Measurements from ENCODE around the gene MYH10. TPM values are rescaled to one million over a fixed set of nuclear protein-coding genes. Genes with fewer than 3 reads are reported as not detected.

Gene MYH10
- total RNA-seq, 2 donors from 2014 or later = 48.6 to 56.6 TPM

- Histone ChIP-seq H3K4me1 (replicated peaks) (no peaks in the 10 kb centered on the region), H3K36me3 (no peaks in the 10 kb centered on the region), H3K9me3 (no peaks in the 10 kb centered on the region), H3K27ac (no peak overlapping the region), H3K27me3 (replicated peaks; ENCODE audit: insufficient read depth) (no peaks in the 10 kb centered on the region), H3K4me3 (no peak overlapping the region)
- intact Hi-C loops (cut with DNase I) = no loop called here
- 60% methylated on average over 11 of the region's 11 CpGs for WGBS
- no peak for DNase-seq (ENCODE audit: low spot score)
- TF ChIP-seq POLR2AphosphoS5 (IDR thresholded peaks at IDR 0.05) = no peak
- TF ChIP-seq POLR2A (IDR thresholded peaks at IDR 0.05) = no peak
- TF ChIP-seq, protein P1, sequence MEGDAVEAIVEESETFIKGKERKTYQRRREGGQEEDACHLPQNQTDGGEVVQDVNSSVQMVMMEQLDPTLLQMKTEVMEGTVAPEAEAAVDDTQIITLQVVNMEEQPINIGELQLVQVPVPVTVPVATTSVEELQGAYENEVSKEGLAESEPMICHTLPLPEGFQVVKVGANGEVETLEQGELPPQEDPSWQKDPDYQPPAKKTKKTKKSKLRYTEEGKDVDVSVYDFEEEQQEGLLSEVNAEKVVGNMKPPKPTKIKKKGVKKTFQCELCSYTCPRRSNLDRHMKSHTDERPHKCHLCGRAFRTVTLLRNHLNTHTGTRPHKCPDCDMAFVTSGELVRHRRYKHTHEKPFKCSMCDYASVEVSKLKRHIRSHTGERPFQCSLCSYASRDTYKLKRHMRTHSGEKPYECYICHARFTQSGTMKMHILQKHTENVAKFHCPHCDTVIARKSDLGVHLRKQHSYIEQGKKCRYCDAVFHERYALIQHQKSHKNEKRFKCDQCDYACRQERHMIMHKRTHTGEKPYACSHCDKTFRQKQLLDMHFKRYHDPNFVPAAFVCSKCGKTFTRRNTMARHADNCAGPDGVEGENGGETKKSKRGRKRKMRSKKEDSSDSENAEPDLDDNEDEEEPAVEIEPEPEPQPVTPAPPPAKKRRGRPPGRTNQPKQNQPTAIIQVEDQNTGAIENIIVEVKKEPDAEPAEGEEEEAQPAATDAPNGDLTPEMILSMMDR (IDR thresholded peaks at IDR 0.05) = no peak
These were observed 13.5 kb upstream of the MYH10 start for GRCh38 chr17:8643855-8644506.

- H3K9me3 ChIP-seq = no peaks in the 10 kb centered on the region
- H3K36me3 ChIP-seq = no peaks in the 10 kb centered on the region
- no peaks in the 10 kb centered on the region for H3K27me3 ChIP-seq (replicated peaks; ENCODE audit: insufficient read depth)
- DNase-seq (ENCODE audit: low spot score) = no peak
- no peak overlapping the region for H3K4me3 ChIP-seq
- H3K27ac ChIP-seq = no peak overlapping the region
- intact Hi-C loops (cut with DNase I) = no loop called here
- no peaks in the 10 kb centered on the region for H3K4me1 ChIP-seq (replicated peaks)
- TF ChIP-seq POLR2A (IDR thresholded peaks at IDR 0.05) (no peak), POLR2AphosphoS5 (IDR thresholded peaks at IDR 0.05) (no peak)
- TF ChIP-seq, protein P1 (IDR thresholded peaks at IDR 0.05) = no peak
- 94% methylated on average over 1 of the region's 1 CpG for WGBS
These were observed 9.2 kb upstream of the MYH10 start for GRCh38 chr17:8639709-8640108.

DNA sequence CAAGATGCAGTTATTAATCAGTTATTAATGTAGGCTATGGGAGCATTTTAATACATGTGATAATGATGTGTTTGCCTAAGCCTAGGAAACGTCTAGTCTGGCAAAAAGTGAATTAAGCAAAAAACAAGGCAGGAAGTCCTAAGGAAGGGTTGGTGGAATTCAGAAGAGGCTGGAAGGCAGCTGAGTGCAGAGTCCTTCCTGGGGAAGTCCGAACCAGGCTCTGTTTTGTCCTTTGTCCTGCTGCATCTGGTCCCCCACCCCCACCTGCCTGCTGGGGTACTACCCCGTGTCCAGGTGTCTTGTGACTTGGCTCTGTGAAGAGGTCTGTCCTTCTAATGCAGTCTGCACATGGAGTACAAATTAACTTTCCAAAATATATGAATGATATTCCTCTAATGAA lies 1.5 kb upstream of the MYH10 start:
- WGBS = 38% methylated on average over 3 of the region's 3 CpGs
- no peaks in the 10 kb centered on the region for H3K4me1 ChIP-seq (replicated peaks)
- no peaks in the 10 kb centered on the region for H3K9me3 ChIP-seq
- H3K36me3 ChIP-seq = no peaks in the 10 kb centered on the region
- peak; percentile 5 for DNase-seq (ENCODE audit: low spot score)
- H3K4me3 ChIP-seq = no peak overlapping the region
- no peak for TF ChIP-seq POLR2AphosphoS5 (IDR thresholded peaks at IDR 0.05)
- TF ChIP-seq, protein P1 (IDR thresholded peaks at IDR 0.05) = no peak
- no peak for TF ChIP-seq POLR2A (IDR thresholded peaks at IDR 0.05)
- H3K27me3 ChIP-seq (replicated peaks; ENCODE audit: insufficient read depth) = no peaks in the 10 kb centered on the region
- H3K27ac ChIP-seq = no peak overlapping the region
- intact Hi-C loops (cut with DNase I) = no loop called here

GRCh38 chr17:8631554-8631877 lies 991 bp upstream of the MYH10 start:
- Histone ChIP-seq H3K9me3 (no peaks in the 10 kb centered on the region), H3K4me3 (peak overlapping the region; percentile 72 to 90), H3K27me3 (replicated peaks; ENCODE audit: insufficient read depth) (no peaks in the 10 kb centered on the region), H3K27ac (peak overlapping the region; percentile 86 to 87), H3K4me1 (replicated peaks) (no peaks in the 10 kb centered on the region), H3K36me3 (no peaks in the 10 kb centered on the region)
- DNase-seq (ENCODE audit: low spot score) = no peak
- intact Hi-C loops (cut with DNase I) = loop anchor here (2.0 kb wide), 1 partner anchor 195 kb away; no protein-coding TSS in a partner anchor
- WGBS = 1% methylated on average over 13 of the region's 13 CpGs
- TF ChIP-seq, protein P1 (IDR thresholded peaks at IDR 0.05) = no peak
- TF ChIP-seq POLR2AphosphoS5 (IDR thresholded peaks at IDR 0.05) (no peak), POLR2A (IDR thresholded peaks at IDR 0.05) (no peak)
